Stimulated activated naive CD8-positive, alpha-beta T cell treated with anti-CD3 and anti-CD28 coated beads, Interleukin-15, Interleukin-2, amounts not matched to agents 100 U/mL and 50 U/mL, for 24 hours (primary cell): Measurements from ENCODE around the gene CD160.
"Not testable (repeated sequence)": the region's sequence is repeated elsewhere in the genome, so short reads cannot be mapped to it uniquely, and the experiment has no call there.

ENCODE experiments used
- ATAC-seq: fragments of 150-1000 bp; cut with Tn5 transposase; one replicate; pipeline ENCODE4 v1.10.0; 2021
- DNase-seq: peaks from one replicate; pipeline ENCODE4 v3.0.0; 2021

CD160 gene, protein sequence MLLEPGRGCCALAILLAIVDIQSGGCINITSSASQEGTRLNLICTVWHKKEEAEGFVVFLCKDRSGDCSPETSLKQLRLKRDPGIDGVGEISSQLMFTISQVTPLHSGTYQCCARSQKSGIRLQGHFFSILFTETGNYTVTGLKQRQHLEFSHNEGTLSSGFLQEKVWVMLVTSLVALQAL

DNA sequence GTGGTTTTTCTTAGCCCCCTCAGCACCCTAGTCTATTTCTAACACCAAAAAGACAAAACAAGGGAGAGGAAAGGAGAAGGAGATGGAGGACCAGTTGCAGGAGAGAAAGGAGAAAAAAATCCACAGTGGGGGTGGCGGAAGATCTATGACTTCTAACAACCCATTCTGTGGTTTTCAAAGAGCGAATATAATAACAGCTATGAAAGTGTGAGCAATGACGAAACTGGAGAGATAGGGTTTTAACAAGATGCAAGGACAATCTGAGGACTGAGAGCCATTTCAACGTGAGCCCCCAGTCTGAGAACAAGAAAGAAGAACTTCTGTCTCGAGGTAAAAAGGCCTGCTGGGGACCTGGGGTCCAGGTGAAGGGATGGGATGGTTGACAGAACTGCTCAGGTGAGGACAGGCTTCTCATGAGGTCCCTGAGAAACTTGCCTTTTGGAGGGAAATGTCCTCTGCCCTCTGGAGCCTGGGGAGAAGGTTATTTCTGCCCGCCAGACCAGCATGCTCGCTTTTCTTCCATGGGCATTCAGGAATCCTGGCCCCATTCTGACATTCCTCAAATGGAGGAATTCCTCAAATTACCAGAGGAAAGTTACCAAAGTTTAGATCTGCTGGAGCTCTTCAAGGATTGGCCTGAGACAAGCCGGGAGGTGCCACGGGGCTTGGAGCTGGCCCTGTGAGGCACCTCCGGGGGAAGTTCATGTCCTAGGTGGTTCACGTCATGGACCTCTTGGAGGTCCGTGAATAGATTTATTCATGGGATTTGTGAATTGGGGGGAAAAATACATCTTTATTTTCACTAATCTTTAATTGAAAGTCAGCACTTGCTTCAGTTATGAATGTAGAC, at the start of gene CD160:
TSS of gene CD160 (plus strand) at position 270 of the 850 bp plus-strand sequence. CDS start 8,829 bp downstream, outside the sequence.
- peak; percentile 73 for ATAC-seq
- DNase-seq: peak; percentile 27

DNA sequence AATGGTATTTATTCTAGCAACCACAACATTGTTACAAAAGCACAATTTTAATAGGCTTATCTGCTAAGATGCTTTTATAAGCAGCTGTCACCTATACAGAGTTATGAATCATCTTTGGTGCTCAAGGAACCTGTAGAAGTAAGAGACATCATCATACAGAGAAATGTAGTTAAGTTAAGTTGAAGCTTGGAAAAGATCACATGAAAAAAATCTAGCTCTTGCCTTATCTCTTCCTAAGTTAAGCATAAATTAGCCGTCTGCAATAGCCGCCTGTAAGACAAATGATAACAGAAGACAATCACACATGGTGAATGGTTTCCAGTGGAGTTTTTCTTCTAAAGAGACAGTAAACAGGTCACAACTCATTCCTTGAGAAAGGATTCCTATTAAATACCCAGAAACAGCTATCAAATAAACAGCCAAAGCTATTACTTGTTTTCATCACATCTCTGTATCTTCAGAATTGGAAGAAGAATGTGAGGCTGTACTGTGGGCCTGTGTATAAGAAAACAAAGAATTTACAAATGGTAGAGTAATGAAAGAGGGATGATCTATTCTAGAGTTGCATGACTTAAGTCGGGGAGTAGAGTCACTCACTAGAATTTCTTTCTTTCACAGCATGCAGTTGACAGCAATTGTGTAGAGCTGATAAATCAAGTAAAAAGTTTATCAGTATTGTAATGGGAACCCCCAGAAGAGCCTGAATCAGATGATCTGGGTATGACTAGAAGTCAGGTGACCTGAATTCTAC, 48.1 kb upstream of the CD160 start:
- not testable (repeated sequence) for DNase-seq, ATAC-seq

DNA sequence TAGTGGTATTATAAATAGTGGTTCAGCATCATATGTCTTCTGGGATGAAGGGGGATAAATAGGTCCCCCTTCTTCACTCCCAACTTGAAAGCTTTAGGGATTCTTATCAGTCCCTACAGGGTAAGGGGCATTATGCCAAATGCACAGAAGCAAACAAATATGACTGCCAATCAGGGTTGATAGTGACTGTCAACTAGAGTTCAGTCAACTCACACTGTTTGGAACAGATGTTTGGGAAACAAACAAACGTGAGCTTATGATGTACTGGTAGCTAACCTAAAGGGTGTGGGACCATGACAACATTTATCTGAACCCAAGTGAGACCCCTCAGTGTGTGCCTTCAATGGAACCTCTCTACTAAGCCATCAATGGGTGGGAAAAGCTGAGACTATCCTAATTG, 46.1 kb upstream of the CD160 start:
- DNase-seq, ATAC-seq: not testable (repeated sequence)

DNA sequence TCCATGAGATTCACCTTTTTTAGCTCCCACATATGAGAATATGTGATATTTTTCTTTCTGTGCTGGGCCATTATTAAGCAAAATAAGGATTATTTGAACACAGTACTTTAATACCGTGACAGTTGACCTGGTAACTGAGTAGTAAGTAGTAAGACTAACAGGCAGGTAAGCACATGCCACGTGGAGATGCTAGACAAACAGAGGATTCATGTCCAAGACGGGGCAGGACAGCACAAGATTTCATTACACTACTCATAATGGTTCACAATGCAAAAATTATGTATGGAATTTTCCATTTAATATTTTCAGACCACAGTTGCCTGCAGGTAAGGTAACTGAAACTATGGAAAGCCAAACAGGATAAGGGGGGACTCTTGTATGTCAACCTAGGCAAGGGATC, 34.4 kb upstream of the CD160 start:
- DNase-seq, ATAC-seq: not testable (repeated sequence)

DNA sequence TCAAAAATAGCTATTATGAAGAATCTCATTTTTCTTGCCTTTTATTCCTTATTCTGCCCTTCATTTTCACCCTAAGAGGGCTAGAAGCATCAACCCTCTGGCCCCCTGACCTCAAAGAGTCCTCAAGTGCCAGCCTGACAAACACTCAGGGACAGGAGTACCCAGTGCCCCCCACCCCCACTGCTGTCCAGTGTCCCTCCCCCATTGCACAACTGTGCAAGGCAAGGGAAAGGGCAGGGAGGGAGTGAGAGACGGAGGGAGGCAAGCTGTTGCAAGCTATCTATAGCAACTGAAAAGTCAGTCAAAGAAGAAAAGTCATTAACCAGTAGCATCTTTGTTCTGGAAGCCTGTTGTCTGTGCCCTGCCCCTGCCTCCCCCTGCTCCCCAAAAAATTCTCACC, 33.2 kb upstream of the CD160 start:
- not testable (repeated sequence) for ATAC-seq, DNase-seq

DNA sequence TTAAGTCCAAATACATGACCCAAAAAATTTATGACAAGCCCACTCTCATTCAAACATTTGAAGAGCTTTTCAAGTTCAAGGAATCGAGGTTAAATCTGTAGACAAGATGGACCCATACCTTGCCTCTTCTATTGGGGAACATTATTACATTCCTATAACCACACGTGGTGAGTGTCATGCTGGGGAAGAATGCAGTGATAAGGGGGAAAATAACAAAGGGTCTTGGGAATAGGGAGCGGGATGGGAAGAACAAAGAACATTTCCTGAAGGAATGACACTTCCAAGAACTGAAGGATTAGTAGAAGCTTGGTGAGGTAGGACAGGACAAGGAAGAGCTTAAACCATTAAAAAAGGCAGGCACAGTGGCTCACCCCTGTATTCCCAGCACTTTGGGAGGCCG, 31.0 kb upstream of the CD160 start:
- DNase-seq: no peak
- no peak for ATAC-seq

DNA sequence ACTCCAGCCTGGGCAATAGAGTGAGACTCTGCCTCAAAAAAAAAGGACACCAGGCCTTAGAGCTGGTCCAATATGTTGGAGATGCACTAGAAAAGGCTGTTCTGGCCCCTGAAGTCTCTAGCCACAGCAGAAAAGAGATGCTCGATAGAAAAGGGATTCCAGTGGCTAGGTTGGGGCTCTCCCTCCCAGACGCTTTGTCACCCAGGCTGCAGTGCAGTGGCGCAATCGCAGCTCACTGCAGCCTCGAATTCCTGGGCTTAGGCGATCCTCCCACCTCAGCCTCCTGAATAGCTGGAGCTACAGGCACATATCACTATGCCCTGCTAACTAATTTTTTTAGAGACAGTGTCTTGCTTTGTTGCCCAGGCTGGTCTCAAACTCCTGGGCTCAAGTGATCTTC, 30.4 kb upstream of the CD160 start:
- DNase-seq: no peak
- no peak for ATAC-seq

DNA sequence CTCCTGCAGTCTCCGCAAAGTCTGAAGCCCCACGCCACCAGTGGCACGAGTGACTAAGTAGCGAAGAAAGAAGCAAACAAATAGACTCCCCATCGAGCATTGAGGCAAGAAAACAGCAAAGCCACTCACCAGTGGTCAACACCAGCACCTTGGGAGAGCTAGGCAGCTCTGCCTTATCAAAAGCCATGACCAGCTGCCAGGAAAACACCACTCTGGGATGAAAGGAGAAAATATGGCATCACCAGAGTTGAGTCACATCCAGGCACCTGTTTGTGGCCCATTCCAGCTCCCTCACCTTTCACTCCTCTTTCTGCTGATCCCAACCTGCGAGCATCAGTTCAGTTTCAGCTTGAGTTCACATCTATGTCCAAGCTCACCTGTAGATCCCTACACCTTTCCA, 29.4 kb upstream of the CD160 start:
- ATAC-seq (no peak), DNase-seq (no peak)

DNA sequence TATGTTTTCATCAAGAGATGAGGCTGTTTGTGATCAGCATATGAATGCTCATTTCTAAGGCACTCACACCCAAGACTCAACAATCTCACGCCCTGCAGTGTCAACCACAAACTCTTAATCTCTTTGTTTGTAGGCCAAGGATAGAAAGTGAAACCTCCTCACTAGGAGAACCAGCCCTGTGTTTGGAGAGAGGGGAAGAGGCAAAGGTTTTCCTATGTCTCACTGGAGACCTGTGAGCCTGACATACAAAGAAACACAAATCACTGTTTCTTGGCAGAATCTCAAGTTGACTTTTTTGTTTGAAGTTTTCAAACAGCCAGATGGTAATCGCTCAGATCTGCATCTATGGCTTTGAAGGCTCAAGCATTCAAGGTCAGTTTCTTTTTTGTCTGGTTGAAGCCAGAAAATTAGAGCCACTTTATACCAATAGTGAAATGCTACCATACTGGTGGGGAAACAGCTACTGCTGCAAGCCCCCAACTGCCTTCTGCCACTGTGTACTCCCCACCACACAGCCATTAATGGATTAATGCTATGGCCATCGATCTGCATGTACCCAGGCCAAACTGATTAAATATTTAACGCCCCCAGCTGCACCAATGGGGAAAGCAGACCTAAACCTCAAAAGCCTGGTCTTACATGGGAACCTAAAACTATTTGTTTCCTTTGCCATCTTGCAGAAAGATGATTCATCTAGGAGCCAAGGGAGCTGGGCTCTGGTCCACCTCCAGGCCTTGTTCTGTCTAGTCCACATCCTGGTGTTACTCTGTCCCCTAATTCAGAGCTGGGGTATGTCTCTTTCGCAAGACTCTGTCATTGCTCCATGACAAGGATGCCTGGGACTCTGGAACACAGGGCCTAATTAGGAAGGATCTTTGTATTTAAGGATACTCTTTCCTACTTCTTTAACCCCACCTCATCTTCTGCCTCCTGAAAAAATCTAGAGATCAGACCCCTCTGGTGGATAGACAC, 28.4 kb upstream of the CD160 start:
- peak; percentile 17 for DNase-seq
- peak; percentile 92 for ATAC-seq

DNA sequence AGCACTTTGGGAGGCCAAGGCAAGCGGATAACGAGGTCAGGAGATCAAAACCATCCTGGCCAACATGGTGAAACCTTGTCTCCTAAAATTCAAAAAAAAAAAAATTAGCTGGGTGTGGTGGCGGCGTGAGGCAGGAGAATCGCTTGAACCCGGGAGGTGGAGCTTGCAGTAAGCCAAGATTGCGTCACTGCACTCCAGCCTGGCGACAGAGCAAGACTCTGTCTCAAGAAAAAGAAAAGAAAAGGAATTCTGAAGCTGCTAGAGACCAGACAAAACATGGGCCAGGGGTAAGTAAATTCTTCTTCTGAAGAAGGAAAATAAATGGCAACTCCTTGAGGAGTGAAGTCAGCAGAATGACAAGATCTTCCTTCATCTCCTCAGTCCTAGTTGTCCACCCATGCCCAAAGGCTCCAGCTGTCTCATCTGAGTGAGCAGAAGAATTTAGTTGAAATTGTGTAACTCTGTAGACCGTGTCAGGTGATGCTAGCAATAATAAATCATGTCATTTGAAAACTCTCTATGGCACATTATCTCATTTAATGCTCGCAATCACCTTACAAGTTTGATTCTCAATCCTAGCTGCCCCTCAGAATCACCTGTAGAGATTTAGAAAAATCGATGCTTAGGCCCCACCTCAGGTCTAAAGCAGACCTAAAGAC, 26.4 kb upstream of the CD160 start:
- no peak for DNase-seq
- ATAC-seq: no peak

DNA sequence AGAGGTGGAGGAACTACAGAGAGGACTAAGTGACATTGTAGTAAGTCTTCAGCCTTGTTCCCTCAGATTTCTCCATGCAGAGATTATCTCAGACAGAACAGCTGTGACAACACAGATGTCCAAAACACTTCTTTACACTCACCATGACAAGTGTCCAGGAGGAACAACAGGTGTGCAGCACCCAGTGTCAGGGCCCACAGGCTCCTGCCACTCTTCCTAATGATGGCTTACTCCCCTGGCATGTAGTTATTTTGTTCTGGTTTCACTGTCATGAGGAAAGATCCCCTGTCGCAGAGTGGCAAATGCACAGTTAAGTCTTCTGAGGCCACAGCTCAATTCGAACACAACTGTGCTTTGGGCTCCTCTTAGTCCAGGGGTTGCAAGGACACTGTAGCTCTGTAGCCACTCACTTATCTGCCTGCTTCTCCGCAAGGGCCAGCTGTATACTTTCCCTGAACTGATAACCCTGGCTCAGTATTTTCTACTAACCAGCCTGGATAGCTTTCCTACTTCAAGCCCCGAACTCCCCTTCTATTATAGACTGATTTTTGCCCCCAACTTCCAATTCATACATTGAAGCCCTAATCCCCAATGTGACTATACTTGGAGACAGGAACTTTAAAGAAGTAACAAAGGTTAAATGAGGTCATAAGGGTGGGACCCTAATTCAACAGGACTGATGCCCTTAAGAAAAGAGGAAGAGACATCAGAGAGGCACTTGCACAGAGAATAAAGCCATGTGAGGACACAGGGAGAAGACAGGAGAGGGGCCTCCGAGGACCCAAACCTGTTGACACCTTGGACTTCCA, 23.3 kb upstream of the CD160 start:
- ATAC-seq (no peak), DNase-seq (no peak)

DNA sequence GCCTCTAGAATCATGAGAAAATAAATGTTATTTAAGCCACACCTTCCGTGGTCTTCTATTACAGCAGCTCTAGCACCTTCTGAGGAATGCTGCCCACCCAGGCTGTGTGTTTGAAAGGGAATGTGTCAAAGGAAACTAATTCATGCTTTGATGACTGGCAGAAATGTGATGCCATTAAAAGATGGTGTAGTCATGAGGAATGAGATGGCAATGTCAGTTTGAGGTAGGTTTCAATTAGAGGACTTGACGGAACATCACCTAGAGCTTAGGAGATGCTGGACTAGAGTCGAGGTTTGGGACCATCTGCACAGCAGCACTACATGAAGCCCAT, 22.7 kb upstream of the CD160 start:
- ATAC-seq: no peak
- DNase-seq: no peak

DNA sequence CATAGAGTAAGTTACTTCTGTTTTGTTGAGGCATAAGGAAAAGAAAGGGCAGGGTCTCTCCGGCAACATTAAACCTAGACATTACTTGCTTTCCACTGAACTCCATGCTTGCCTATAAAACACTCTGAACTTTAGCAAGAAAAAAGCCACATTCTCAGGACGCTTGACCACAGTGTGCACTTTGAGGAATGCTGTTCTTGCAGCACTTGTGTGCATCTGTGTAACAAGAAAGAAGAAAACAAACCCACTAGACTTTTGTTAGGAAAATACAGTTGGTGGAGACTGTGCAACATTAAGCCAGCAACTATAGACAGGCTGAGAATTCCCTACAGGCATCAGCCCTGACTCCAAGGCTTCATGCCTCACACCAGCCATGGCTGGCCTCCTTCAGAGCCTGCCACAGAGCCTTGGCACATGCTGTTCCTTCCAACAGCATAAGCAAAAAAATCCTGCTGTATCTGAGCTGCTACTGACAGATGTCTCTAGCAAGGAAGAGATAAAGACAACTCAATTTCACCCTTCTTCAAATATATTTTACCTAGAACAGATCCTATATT, 17.9 kb upstream of the CD160 start:
- DNase-seq (no peak), ATAC-seq (no peak)

DNA sequence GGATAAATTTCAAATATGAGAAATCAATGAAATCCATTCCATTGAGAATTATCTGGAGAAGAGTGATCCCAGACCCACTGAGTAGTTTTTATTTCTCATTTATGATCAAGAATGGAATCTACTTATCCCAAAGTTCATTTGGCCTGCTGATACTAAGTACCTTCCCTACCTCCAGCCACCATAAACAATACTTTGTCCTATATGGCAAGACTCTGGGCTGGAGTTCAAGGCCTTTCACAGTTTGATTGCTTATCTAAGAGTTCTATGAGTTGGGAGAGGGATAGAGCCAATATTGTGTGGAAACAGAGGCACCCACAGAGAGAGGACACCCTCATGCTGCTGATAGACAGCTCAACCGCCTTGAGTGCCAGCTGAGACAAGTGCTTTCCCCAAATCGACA, 17.2 kb upstream of the CD160 start:
- no peak for ATAC-seq

DNA sequence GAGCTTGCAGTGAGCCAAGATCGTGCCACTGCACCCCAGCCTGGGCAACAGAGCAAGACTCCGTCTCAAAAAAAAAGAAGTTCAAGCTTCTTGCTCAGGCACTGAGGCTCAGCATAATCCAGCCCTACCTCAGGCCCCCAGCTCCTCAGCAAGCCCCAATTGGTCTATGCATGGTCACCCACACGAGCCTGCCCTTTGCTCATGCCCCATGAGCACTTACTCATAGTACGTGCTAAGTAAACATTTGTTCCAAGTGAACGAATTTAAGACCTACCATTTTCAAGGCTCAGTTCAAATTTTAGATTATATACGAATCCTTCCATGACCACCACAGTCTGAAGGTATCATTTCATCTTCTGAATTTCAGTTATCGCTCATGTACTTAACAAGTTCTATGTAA, 16.5 kb upstream of the CD160 start:
- ATAC-seq: no peak
- no peak for DNase-seq

More for the DNA sequence above, 17.2 kb upstream of the CD160 start:
- no peak for DNase-seq

DNA sequence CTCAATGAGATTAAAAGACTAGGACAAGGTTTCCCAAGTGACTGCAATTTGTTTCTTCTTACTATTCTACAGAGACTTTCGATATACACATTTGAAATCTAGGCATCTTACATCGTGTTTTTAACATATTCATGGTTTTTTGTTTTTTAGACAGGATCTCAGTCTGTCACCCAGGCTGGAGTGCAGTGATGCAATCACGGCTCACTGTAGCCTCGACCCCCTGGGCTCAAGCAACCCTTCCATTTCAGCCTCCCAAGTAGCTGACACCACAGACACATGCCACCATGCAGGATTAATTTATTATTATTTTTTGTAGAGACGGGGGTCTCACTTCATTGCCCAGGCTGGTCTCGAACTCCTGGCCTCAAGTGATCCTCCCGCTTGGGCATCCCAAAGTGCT, 13.7 kb upstream of the CD160 start:
- no peak for ATAC-seq
- DNase-seq: no peak

DNA sequence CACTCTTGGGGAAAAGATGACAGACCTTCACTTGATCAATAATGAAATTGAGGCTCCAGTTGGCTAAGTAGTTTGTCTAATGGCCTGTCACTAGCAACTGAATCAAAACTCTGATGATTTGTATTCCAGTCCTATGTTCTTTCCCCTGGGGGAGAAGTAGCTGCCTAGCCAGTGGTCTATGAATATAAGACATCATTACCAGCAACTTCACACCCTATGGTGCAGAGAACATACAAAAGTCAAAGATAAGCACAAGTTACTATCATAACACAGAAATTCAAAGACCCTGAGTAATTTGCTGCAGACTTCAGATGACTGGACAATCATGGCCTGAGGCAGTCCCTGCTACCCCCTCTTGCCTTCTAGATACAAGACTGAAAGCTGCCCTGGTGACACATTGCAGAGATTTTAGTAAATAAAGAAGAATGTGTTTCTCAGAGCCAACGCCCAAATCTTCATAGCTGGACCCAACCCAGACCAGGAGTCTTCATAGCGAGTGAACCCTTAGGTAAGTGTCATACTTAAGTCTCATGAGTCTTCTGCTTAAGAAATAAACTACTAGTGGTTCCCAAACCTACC, 13.1 kb upstream of the CD160 start:
- ATAC-seq: no peak
- DNase-seq: no peak

DNA sequence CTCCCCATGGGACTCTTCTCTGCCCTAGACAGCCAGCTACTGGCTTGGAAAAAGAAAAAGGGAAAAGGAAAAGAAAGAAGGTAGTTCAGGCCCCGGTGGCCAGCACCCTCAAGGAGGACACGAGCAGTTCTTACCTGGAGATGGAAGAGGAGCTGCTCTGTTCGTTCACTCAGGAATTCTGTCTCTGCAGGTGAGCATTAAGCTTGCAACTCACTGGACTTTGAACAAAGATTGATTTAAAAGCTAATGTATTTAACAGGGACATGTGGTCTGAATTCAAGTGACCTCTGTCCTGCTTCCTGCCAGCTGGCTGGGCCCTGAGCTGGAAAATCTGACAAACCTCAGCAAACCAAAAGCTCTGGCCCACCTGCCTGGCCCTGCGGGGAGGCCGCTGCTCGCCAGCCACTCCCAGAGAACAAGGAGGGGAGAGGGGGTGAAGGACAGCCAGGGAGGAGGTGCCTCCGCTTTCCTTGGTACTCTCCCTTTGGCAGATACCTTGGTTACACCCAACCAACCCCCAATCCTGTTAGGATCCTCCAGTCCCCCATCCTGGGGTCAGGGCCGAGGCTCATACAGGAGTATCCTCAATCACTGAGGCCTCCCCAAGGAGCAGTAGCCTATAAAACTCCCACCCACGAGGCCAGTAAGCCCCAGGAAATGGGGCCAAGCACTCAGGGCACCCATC, 12.0 kb upstream of the CD160 start, which contains the start of gene PDZK1:
TSS of gene PDZK1 (minus strand) at position 186 of the 685 bp plus-strand sequence. CDS start 19,347 bp downstream, outside the sequence.
- ATAC-seq (no peak), DNase-seq (no peak)

DNA sequence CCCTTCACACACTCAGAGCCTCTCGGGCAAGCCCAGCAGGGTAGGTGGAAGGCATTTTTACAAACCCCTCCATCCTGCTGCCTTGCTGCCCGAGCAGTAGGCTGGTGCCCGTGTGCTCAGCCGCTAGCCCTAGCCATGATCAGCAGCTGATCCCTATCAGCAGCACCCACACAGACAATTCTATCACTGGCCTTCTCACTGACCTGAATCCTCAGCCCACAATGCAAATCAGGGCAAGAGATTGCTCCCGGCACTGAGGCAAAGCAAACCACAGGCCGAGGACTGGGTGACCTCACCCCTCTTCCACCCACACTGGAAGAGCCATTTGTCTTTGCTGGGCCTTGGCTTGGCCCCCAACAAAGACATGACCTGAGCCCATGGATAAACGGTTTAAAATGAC, 11.2 kb upstream of the CD160 start:
- no peak for DNase-seq
- ATAC-seq: no peak
